ENCODE data around the gene C6orf58.
A peak's percentile ranks its signal among the peaks of the same experiment; 100 is the strongest.

C6orf58 gene

GRCh38 chr6:127576874-127577273 is at the start of gene C6orf58:
TSS of gene C6orf58 (plus strand) at chr6:127577174. CDS start at chr6:127577186, 12 bp downstream.
- no peak for DNase-seq (ENCODE audit: low read depth, low spot score)
- no peaks in the 10 kb centered on the region for H3K36me3 ChIP-seq (ENCODE audit: insufficient read depth, low read length)
- no peak within 1 kb of the TSS for H3K27ac ChIP-seq
- no peak within 1 kb of the TSS for H3K4me3 ChIP-seq
- TF ChIP-seq POLR2AphosphoS5 (IDR thresholded peaks at IDR 0.05; ENCODE audit: borderline replicate concordance, low read depth, low read length) (no peak), FOXP2 (optimal IDR thresholded peaks at IDR 0.05; ENCODE audit: control extremely low read depth, extremely low read length, insufficient read depth) (no peak), EZH2 (IDR thresholded peaks at IDR 0.05) (no peak)
- H3K9ac ChIP-seq (ENCODE audit: insufficient read length), result no peak within 1 kb of the TSS
- no peaks in the 10 kb centered on the region for H3K9me3 ChIP-seq (ENCODE audit: low read depth, low read length)

GRCh38 chr6:127533011-127533410 is 44.0 kb upstream of the C6orf58 start:
- Histone ChIP-seq H3K36me3 (ENCODE audit: insufficient read depth, low read length) (no peaks in the 10 kb centered on the region), H3K4me3 (no peak overlapping the region), H3K9me3 (ENCODE audit: low read depth, low read length) (no peaks in the 10 kb centered on the region), H3K27ac (no peak overlapping the region), H3K9ac (ENCODE audit: insufficient read length) (no peak overlapping the region)
- DNase-seq (ENCODE audit: low read depth, low spot score), result no peak
- TF ChIP-seq FOXP2 (optimal IDR thresholded peaks at IDR 0.05; ENCODE audit: control extremely low read depth, extremely low read length, insufficient read depth) (no peak), POLR2AphosphoS5 (IDR thresholded peaks at IDR 0.05; ENCODE audit: borderline replicate concordance, low read depth, low read length) (no peak), EZH2 (IDR thresholded peaks at IDR 0.05) (no peak)

- no peak overlapping the region for H3K27ac ChIP-seq
- no peaks in the 10 kb centered on the region for H3K9me3 ChIP-seq (ENCODE audit: low read depth, low read length)
- H3K4me3 ChIP-seq, result no peak overlapping the region
- DNase-seq (ENCODE audit: low read depth, low spot score), result no peak
- H3K9ac ChIP-seq (ENCODE audit: insufficient read length), result no peak overlapping the region
- TF ChIP-seq FOXP2 (optimal IDR thresholded peaks at IDR 0.05; ENCODE audit: control extremely low read depth, extremely low read length, insufficient read depth), result no peak
- TF ChIP-seq EZH2 (IDR thresholded peaks at IDR 0.05), result no peak
- TF ChIP-seq POLR2AphosphoS5 (IDR thresholded peaks at IDR 0.05; ENCODE audit: borderline replicate concordance, low read depth, low read length), result no peak
- no peaks in the 10 kb centered on the region for H3K36me3 ChIP-seq (ENCODE audit: insufficient read depth, low read length)
Measured at GRCh38 chr6:127533736-127534135, 43.2 kb upstream of the C6orf58 start.

- H3K36me3 ChIP-seq (ENCODE audit: insufficient read depth, low read length), result no peaks in the 10 kb centered on the region
- no peak for DNase-seq (ENCODE audit: low read depth, low spot score)
- TF ChIP-seq EZH2 (IDR thresholded peaks at IDR 0.05), result no peak
- TF ChIP-seq FOXP2 (optimal IDR thresholded peaks at IDR 0.05; ENCODE audit: control extremely low read depth, extremely low read length, insufficient read depth), result no peak
- no peak for TF ChIP-seq POLR2AphosphoS5 (IDR thresholded peaks at IDR 0.05; ENCODE audit: borderline replicate concordance, low read depth, low read length)
- H3K9me3 ChIP-seq (ENCODE audit: low read depth, low read length), result no peaks in the 10 kb centered on the region
- no peak overlapping the region for H3K27ac ChIP-seq
- no peak overlapping the region for H3K4me3 ChIP-seq
- no peak overlapping the region for H3K9ac ChIP-seq (ENCODE audit: insufficient read length)
Measured at GRCh38 chr6:127538750-127539264, 38.2 kb upstream of the C6orf58 start.

GRCh38 chr6:127539272-127539671 is 37.7 kb upstream of the C6orf58 start:
- TF ChIP-seq POLR2AphosphoS5 (IDR thresholded peaks at IDR 0.05; ENCODE audit: borderline replicate concordance, low read depth, low read length) (no peak), FOXP2 (optimal IDR thresholded peaks at IDR 0.05; ENCODE audit: control extremely low read depth, extremely low read length, insufficient read depth) (no peak), EZH2 (IDR thresholded peaks at IDR 0.05) (no peak)

GRCh38 chr6:127547215-127547614 is 29.8 kb upstream of the C6orf58 start:
- no peak for DNase-seq (ENCODE audit: low read depth, low spot score)
- H3K9me3 ChIP-seq (ENCODE audit: low read depth, low read length), result no peaks in the 10 kb centered on the region
- no peak overlapping the region for H3K4me3 ChIP-seq
- H3K36me3 ChIP-seq (ENCODE audit: insufficient read depth, low read length), result no peaks in the 10 kb centered on the region
- TF ChIP-seq POLR2AphosphoS5 (IDR thresholded peaks at IDR 0.05; ENCODE audit: borderline replicate concordance, low read depth, low read length), result no peak
- TF ChIP-seq FOXP2 (optimal IDR thresholded peaks at IDR 0.05; ENCODE audit: control extremely low read depth, extremely low read length, insufficient read depth), result no peak
- no peak for TF ChIP-seq EZH2 (IDR thresholded peaks at IDR 0.05)
- no peak overlapping the region for H3K9ac ChIP-seq (ENCODE audit: insufficient read length)
- no peak overlapping the region for H3K27ac ChIP-seq

More at GRCh38 chr6:127539272-127539671, 37.7 kb upstream of the C6orf58 start:
- Histone ChIP-seq H3K9ac (ENCODE audit: insufficient read length) (no peak overlapping the region), H3K36me3 (ENCODE audit: insufficient read depth, low read length) (no peaks in the 10 kb centered on the region), H3K9me3 (ENCODE audit: low read depth, low read length) (no peaks in the 10 kb centered on the region), H3K4me3 (no peak overlapping the region), H3K27ac (no peak overlapping the region)
- peak; percentile 37 for DNase-seq (ENCODE audit: low read depth, low spot score)

GRCh38 chr6:127547904-127548649 is 28.9 kb upstream of the C6orf58 start:
- Histone ChIP-seq H3K4me3 (no peak overlapping the region), H3K27ac (no peak overlapping the region), H3K9me3 (ENCODE audit: low read depth, low read length) (no peaks in the 10 kb centered on the region), H3K36me3 (ENCODE audit: insufficient read depth, low read length) (no peaks in the 10 kb centered on the region), H3K9ac (ENCODE audit: insufficient read length) (no peak overlapping the region)
- no peak for DNase-seq (ENCODE audit: low read depth, low spot score)
- TF ChIP-seq FOXP2 (optimal IDR thresholded peaks at IDR 0.05; ENCODE audit: control extremely low read depth, extremely low read length, insufficient read depth), result no peak
- TF ChIP-seq EZH2 (IDR thresholded peaks at IDR 0.05), result no peak
- TF ChIP-seq POLR2AphosphoS5 (IDR thresholded peaks at IDR 0.05; ENCODE audit: borderline replicate concordance, low read depth, low read length), result no peak

GRCh38 chr6:127550403-127550802 is 26.6 kb upstream of the C6orf58 start:
- TF ChIP-seq POLR2AphosphoS5 (IDR thresholded peaks at IDR 0.05; ENCODE audit: borderline replicate concordance, low read depth, low read length) (no peak), EZH2 (IDR thresholded peaks at IDR 0.05) (no peak), FOXP2 (optimal IDR thresholded peaks at IDR 0.05; ENCODE audit: control extremely low read depth, extremely low read length, insufficient read depth) (no peak)
- Histone ChIP-seq H3K9ac (ENCODE audit: insufficient read length) (no peak overlapping the region), H3K36me3 (ENCODE audit: insufficient read depth, low read length) (no peaks in the 10 kb centered on the region), H3K27ac (no peak overlapping the region), H3K4me3 (no peak overlapping the region), H3K9me3 (ENCODE audit: low read depth, low read length) (no peaks in the 10 kb centered on the region)
- DNase-seq (ENCODE audit: low read depth, low spot score), result no peak

Data from SK-N-MC (cell line).